HFF-Myc (cell line): Measurements from ENCODE around the gene WDR62.

ENCODE experiments used
- DNase-seq: peaks from one replicate; pipeline ENCODE4 v3.0.0-alpha.2; 2011; ENCODE audit warnings: low read depth; ENCODE audit errors: extremely low read depth
- H3K4me3 ChIP-seq: replicated peaks from 2 replicates; pipeline ENCODE4 v1.5.1; 2011; ENCODE audit warnings: low read depth, mild to moderate bottlenecking, control low read depth, low read length
- TF ChIP-seq, protein P1 (sequence below): IDR thresholded peaks from 2 replicates; pipeline ENCODE4 v1.5.1; 2012; ENCODE audit warnings: mild to moderate bottlenecking, low read depth, low read length, control low read depth; ENCODE audit errors: missing control alignments

The WDR62 gene

DNA sequence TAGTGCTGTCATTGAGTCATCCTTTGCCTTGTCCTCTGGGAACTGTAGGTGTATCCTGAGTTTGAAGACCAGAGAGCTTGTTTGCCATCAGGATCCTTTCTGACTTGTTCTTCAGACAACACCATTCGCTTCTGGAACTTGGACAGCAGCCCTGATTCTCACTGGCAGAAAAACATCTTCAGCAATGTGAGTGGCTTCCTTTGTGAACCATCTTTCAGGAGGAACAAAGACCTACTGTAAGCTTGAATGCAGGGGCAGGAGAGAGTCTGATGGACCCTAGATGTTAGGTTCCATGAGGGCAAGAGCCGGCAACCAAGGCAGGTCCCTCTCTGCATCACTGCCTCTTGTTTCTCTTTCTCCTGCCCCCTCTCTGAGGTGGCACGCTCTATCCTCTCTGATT, 26.7 kb downstream of the WDR62 start:
- TF ChIP-seq, protein P1, sequence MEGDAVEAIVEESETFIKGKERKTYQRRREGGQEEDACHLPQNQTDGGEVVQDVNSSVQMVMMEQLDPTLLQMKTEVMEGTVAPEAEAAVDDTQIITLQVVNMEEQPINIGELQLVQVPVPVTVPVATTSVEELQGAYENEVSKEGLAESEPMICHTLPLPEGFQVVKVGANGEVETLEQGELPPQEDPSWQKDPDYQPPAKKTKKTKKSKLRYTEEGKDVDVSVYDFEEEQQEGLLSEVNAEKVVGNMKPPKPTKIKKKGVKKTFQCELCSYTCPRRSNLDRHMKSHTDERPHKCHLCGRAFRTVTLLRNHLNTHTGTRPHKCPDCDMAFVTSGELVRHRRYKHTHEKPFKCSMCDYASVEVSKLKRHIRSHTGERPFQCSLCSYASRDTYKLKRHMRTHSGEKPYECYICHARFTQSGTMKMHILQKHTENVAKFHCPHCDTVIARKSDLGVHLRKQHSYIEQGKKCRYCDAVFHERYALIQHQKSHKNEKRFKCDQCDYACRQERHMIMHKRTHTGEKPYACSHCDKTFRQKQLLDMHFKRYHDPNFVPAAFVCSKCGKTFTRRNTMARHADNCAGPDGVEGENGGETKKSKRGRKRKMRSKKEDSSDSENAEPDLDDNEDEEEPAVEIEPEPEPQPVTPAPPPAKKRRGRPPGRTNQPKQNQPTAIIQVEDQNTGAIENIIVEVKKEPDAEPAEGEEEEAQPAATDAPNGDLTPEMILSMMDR, result no peak
- H3K4me3 ChIP-seq, result no peak overlapping the region
- no peak for DNase-seq

DNA sequence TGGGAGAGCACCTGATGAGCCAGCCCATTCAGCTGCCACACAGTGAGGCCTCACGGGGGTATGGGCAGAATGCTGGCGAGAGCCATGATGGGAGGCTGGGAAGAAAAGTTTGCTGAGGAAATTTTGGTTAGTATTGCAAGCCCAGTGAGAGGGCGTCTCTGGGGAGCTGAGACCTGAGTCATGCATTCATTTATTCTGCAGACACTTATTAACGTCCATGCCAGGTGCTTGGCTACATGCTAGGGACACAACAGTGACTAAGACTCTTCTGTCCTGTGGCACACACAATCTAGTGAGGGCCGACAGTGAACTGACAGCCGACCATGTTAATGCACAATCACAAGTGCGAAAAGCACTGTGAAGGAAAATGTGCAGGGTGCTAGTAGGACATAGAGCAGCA, 27.2 kb downstream of the WDR62 start:
- TF ChIP-seq, protein P1, result no peak
- DNase-seq, result no peak

DNA sequence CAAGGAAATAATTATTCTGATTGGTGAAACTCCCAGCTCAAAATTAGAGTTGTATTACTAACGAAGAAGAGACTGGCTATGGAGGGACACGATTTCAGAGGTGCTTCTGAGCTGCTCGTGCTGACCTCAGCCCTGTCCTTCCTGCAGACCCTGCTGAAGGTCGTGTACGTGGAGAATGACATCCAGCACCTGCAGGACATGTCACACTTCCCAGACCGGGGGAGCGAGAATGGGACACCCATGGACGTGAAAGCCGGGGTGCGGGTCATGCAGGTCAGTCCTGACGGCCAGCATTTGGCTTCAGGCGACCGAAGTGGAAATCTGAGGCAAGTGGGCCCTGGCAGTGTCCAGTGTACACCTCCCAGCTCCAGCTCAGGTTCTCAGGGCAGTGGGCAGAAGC, 28.2 kb downstream of the WDR62 start:
- DNase-seq, result no peak
- TF ChIP-seq, protein P1, result no peak
- H3K4me3 ChIP-seq, result no peak overlapping the region

More for the DNA sequence above, 27.2 kb downstream of the WDR62 start:
- no peak overlapping the region for H3K4me3 ChIP-seq

DNA sequence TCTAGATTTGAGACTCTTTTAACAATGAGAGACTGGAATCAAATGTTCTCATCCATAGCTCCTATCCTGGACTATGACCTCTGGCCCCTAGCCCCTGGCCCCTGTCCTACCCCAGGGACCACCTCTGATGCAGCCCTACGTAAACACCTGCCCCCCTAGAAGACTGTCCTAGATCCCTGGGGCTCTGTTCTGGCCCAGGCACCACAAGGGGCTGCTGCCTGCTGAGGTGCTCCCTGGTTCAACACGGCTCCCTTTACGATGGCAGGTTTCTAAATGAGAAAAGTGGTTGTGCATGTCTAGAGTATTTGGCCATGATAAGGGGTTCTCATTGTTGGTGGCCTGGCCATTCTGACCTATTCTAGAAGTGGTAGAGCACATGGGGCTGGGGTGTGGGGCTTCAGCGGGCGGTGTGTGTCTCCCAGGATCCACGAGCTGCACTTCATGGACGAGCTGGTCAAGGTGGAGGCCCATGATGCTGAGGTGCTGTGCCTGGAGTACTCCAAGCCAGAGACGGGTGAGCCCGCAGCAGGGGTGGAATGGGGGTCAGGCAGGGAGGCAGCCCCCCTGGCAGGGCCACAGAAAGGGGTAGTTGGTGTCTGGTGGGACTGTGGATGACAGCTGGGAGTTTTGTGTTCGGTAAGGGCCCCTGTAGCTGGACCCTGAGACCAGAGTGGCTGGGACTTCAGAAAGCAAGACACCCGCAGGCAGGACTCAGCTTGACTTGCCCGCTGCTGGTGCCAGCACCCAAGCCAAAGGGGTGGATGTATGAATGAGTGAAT, 29.7 kb downstream of the WDR62 start:
- TF ChIP-seq, protein P1, result no peak
- no peak for DNase-seq
- H3K4me3 ChIP-seq, result no peak overlapping the region

DNA sequence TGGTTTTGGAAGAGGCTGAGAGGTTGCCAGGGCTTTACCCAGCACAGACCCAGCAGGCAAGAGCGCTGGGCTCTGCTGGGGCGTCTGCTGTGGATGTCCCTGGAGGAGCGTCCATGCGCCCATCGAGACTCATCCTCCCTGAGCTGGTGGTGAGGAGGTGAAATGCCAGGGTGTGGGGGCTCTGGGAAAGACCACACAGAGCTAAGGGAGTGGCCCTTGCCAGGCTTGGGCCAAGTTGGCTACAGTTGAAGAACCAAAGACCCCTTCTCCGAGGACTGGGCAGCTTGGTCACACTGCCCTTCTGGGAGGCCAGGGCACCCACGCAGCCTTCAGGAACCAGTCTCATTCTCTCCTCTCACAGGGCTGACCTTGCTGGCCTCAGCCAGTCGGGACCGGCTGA, 31.6 kb downstream of the WDR62 start:
- DNase-seq, result no peak
- H3K4me3 ChIP-seq, result no peak overlapping the region
- TF ChIP-seq, protein P1, result no peak

DNA sequence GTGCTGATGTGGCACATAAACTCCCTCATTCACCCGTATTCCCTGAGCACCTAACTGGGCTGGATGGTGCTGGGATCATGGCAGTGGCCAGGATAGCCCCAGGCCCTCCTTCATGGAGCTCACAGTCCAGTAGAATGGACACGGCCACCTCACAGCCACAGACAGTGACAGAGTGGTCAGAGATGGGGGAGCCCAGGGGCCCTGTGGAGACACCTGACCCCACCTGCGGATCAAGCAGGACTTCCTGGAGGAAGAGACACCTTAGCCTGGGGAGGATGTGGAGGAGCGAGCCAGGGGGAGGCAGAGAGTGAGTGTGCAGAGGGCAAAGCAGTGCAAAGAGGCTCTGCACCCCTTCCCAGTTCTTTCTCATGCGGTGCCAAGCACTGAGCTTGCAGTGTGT, 35.1 kb downstream of the WDR62 start:
- H3K4me3 ChIP-seq, result no peak overlapping the region
- no peak for DNase-seq
- TF ChIP-seq, protein P1, result no peak
